LNCaP clone FGC (cell line): Measurements from ENCODE around the gene POM121L12.
A peak's percentile ranks its signal among the peaks of the same experiment; 100 is the strongest.

Source experiments
- DNase-seq: peaks from one replicate; pipeline ENCODE4 v3.0.0-alpha.2; 2011; ENCODE audit warnings: low read depth
- H3K4me3 ChIP-seq: 2 replicates; pipeline ENCODE4 v1.5.1; 2011; ENCODE audit warnings: mild to moderate bottlenecking, low read depth, low read length, control low read depth
- CTCF ChIP-seq: IDR thresholded peaks from 2 replicates; pipeline ENCODE4 v1.5.1; 2012; ENCODE audit warnings: mild to moderate bottlenecking; ENCODE audit not compliant: control insufficient read depth, insufficient read depth; ENCODE audit errors: extremely low read depth

Gene POM121L12

DNA sequence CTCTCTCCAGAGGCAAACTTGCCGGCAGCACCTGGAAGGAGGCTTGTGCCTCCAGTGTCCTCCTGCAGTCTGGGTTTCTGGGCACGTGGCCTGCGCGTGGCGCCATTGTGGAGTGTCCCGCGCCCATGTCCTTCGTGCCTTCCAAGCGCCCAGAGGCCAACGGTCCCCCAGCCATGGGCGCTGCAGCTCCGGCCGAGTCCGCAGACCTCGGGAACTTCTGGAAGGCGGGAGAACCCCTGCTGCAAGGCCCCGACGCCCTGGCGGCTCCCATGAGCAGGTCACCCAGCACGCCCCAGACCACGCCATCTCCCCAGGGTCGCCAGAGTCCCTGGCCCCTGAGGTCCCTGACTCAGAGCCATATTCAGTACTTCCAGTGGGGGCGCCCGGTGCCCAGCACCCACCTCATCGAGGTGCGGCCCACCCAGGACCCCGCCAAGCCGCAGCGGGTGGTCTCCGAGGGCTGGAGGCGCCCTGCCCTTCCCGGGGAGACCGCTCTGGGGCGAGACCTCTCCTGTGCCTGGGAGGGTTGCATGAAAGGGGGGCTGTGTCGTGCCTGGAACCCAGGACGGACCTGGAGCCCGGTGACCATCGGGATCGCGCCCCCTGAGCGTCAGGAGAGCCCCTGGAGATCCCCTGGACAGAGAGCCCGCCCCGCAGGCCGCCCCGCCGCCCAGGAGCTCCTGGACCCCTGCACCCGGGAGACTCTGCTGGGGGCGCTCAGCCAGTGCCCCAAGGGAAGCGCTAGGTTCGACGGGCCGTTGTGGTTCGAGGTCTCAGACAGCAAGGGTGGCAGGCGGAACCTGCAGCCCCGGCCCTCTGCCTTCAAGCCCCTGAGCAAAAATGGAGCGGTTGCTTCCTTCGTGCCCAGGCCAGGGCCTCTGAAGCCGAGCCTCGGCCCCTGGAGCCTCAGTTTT lies at the start of gene POM121L12:
Gene POM121L12, plus strand, starts transcription at position 135 of the 914 bp plus-strand sequence. Its CDS starts 39 bp downstream, at position 174.
- DNase-seq = no peak
- no peak for TF ChIP-seq CTCF
- H3K4me3 ChIP-seq = no peak within 1 kb of the TSS

GRCh38 chr7:52992001-52992400 lies 43.4 kb upstream of the POM121L12 start:
- no peak for DNase-seq
- TF ChIP-seq CTCF = no peak
- no peak overlapping the region for H3K4me3 ChIP-seq

GRCh38 chr7:52992479-52993162 lies 42.8 kb upstream of the POM121L12 start:
- no peak overlapping the region for H3K4me3 ChIP-seq
- DNase-seq = no peak
- no peak for TF ChIP-seq CTCF

DNA sequence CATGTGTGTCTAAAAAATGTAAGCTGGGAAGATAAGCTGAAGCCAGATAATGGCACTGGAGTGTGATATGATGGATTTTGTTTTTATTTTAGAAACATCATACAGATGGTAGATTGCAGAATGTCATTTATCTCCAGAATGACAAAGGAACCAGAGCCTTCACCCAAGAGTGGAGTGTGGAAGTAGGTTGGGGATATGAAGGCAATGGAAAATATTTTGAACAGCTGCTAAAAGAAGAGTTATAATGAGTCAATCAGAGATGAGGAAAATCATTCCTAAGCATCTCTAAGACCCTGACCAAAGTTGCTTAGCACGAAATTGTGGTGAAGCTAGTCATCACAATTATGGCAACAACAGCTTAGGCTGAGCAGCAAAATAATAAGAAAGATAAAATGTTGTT lies 39.8 kb upstream of the POM121L12 start:
- DNase-seq = no peak
- no peak overlapping the region for H3K4me3 ChIP-seq

DNA sequence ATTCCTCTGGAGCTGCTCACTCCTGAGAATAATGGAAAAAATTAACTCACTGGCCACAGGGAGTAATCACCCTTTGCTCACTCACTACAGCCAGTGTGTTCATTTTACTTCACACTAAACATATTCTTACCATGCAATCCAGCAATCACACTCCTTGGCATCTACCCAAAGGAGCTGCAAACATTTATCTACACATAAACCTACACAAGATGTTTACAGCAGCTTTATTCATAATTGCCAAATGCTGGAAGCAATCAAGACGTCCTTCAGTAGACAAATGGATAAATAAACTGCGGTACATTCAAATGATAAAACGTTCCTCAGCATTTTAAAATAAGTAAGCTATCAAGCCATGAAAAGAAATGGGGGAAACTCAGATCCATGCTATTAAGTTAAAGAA lies 34.2 kb upstream of the POM121L12 start:
- no peak for TF ChIP-seq CTCF
- H3K4me3 ChIP-seq = no peak overlapping the region
- DNase-seq = peak; percentile 8

More for the DNA sequence above, 39.8 kb upstream of the POM121L12 start:
- no peak for TF ChIP-seq CTCF

- no peak overlapping the region for H3K4me3 ChIP-seq
- no peak for TF ChIP-seq CTCF
- no peak for DNase-seq
These were observed 33.0 kb upstream of the POM121L12 start for GRCh38 chr7:53002389-53002788.
